GM19468 (cell line): ENCODE data around the gene ACKR3.

Source experiments
- ATAC-seq: cut with Tn5 transposase; IDR thresholded peaks from one replicate; pipeline ENCODE4 v1.9.1; 2021; ENCODE audit warnings: mild to moderate bottlenecking, moderate library complexity, moderate number of reproducible peaks; ENCODE audit not compliant: unreplicated experiment; ENCODE audit errors: extremely low read depth

Gene ACKR3

DNA sequence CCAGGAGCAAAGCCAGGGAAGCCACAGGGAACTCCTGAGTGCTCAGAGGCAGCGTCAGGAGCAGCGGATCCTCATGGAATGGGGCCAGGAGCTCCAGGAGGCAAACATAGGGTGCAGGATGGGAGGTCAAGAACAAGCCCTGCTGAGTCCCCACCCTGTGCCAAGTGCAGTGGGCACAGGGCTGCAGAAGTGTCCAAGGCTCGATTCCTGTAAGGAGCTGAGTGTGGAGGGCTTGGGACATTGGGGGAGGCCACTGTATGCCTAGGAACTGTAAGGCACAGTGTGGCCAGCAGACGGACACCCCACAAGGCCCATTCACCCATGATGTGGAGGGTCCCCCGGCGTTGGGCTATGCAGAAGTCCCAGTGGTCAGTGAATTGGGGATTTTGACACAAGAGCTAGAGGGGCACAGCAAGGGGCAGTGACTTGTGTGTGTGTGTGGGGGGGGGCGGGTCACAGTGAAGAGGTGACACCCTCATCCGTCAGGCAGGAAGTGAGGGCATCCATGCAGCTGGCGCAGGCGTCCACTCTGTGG lies 55.6 kb downstream of the ACKR3 start:
- no peak for ATAC-seq

GRCh38 chr2:236626391-236627150 lies 56.9 kb downstream of the ACKR3 start:
- ATAC-seq: no peak

- ATAC-seq: no peak
Observed at GRCh38 chr2:236627193-236627592, 57.6 kb downstream of the ACKR3 start.

GRCh38 chr2:236627841-236628240 lies 58.2 kb downstream of the ACKR3 start:
- ATAC-seq: no peak

GRCh38 chr2:236628256-236628901 lies 58.8 kb downstream of the ACKR3 start:
- no peak for ATAC-seq

DNA sequence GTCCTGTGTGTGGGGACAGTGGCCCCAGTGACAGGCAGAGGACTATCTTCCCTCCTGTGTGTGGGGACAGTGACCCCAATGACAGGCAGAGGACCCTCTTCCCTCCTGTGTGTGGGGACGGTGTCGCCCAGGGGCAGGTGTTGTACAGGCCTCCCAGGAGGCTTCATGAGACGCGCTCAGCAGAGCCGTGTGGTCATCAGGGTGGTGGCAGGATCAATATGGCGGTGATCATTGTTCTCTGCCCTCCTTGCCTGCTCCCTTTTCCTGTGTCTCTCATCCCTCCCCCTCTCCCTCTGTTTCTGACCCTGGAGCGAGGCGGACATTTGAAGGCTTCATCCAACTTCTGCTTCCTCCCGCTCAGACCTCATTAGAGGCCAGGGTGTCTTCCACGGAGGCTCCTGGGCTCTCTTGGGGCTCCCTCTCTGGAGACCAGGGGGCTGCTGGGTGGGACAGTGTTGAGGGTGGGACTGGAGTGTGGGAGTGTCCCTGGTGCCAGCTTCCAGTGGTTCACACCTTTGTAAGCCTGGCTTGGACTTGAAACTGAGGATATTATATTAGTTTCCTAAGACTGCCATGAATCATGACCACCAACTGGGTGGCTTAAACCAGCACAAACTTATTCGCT lies 59.5 kb downstream of the ACKR3 start:
- no peak for ATAC-seq

- ATAC-seq: no peak
Observed at GRCh38 chr2:236629961-236630872, 60.6 kb downstream of the ACKR3 start.

DNA sequence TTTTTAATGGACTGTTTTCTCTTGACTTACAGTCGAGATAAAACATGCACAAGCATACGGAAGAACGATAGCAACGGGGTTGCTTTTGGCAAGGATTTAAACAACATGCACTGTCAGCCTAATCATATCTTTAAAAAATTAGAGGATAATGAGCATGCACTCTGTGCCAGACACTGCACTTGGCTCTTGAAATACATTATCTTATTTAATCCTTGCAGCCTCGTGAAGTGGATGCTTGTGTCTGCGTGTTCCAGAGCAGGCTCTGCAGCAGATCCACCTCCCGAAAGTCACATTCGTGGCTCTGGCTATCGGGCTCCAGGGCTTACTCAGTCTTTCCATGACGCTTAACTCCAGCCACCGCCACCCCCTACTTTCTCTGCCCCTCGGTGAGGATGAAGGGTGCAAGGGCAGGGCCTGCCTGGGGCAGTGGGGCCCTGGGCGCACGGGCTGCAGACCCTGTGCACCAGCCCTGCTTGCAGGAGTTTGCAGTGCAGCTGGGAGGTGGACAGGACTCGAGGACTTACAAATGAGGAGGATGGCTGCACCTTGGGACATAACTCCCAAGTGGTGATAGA lies 61.7 kb downstream of the ACKR3 start:
- no peak for ATAC-seq

DNA sequence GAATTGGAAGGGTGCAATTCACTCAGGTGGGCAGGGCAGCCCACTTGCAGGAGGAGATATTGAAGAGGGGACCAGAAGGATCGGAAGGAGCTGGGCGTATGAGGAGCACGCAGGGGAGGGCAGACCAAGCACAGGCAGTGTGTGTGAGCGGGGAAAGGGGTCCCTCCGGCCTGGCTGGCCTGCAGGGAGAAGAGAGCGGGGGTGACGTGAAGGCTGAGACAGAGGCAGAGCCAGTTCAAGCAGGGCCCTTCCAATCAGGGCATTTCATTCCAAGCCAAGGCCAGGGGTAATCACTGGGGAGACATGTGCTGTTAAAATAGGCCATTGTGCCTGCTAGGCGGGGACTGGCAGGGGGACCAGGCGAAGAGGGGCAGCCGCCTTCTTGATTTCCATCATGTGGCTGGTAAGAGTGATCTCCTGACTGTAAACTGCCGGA lies 62.2 kb downstream of the ACKR3 start:
- no peak for ATAC-seq
